Tibial nerve (tissue), 4 donors: ENCODE results near the gene TUT4.

Experiments
- CTCF ChIP-seq, 5 experiments: fragments of 200-600 bp in 3 of 5; fragments of 450-650 bp in 2 of 5; sonication (generic) in 3 of 5; IDR thresholded peaks; one replicate each; pipeline ENCODE4 v1.5.1; 2016 to 2019; ENCODE audit warnings: antibody characterized with exemption in 5 of 5, mild to moderate bottlenecking in 3 of 5, moderate library complexity in 2 of 5
- EP300 ChIP-seq, 2 donors: sonication (generic); formaldehyde crosslinking; IDR thresholded peaks; one replicate each; pipeline ENCODE4 v1.6.1; 2017; ENCODE audit warnings: antibody characterized with exemption in 2 of 2, mild to moderate bottlenecking in 1 of 2

GRCh38 chr1:52599236-52599635 is 46.3 kb upstream of the TUT4 start:
- TF ChIP-seq CTCF (IDR thresholded peaks at IDR 0.05), result no peak
- TF ChIP-seq EP300 (IDR thresholded peaks at IDR 0.05), result no peak
